IPS DF 6.9 (cell line): ENCODE measurements around the gene METTL4.

Source experiments
- DNase-seq: peaks from one replicate; pipeline ENCODE4 v3.0.0-alpha.2; 2013; ENCODE audit warnings: low read depth, low spot score
- H3K27ac ChIP-seq: one replicate; pipeline ENCODE4 v1.5.1; 2013; ENCODE audit warnings: low read length, control low read depth
- H3K27me3 ChIP-seq: 2 replicates; pipeline ENCODE4 v1.6.1; 2013; ENCODE audit warnings: mild to moderate bottlenecking, low read length; ENCODE audit not compliant: control insufficient read depth, insufficient read depth
- H3K36me3 ChIP-seq: 2 replicates; pipeline ENCODE4 v1.6.1; 2013; ENCODE audit warnings: low read length; ENCODE audit not compliant: control insufficient read depth, insufficient read depth
- H3K4me1 ChIP-seq: 2 replicates; pipeline ENCODE4 v1.6.1; 2013; ENCODE audit warnings: low read length; ENCODE audit not compliant: control insufficient read depth, insufficient read depth
- H3K4me3 ChIP-seq: 2 replicates; pipeline ENCODE4 v1.5.1; 2013; ENCODE audit warnings: mild to moderate bottlenecking, low read length
- H3K9me3 ChIP-seq: 2 replicates; pipeline ENCODE4 v1.6.1; 2013; ENCODE audit warnings: low read length, inconsistent platforms; ENCODE audit not compliant: control insufficient read depth, insufficient read depth
- WGBS: extraction: QIAGEN DNeasy Blood & Tissue Kit; methylation state at CpG from one replicate; pipeline ENCODE4 v1.1.7; 2013; ENCODE audit warnings: mixed read lengths, missing lambda C conversion rate; ENCODE audit not compliant: insufficient read length, insufficient coverage; 5-methylcytosine and 5-hydroxymethylcytosine counted together

METTL4 gene, protein sequence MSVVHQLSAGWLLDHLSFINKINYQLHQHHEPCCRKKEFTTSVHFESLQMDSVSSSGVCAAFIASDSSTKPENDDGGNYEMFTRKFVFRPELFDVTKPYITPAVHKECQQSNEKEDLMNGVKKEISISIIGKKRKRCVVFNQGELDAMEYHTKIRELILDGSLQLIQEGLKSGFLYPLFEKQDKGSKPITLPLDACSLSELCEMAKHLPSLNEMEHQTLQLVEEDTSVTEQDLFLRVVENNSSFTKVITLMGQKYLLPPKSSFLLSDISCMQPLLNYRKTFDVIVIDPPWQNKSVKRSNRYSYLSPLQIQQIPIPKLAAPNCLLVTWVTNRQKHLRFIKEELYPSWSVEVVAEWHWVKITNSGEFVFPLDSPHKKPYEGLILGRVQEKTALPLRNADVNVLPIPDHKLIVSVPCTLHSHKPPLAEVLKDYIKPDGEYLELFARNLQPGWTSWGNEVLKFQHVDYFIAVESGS

GRCh38 chr18:2571200-2572170 lies at the start of gene METTL4, which contains the start of gene NDC80:
Gene METTL4, minus strand, starts transcription at chr18:2571505. Its CDS starts 4,289 bp downstream, at chr18:2567216.
Gene NDC80, plus strand, starts transcription at chr18:2571557. Its CDS starts 1,429 bp downstream, at chr18:2572986.
- WGBS, result no CpG with 5 or more reads among the region's 55 CpGs
- peaks cover 3% of the 10 kb centered on the region; the same call in 1 of the 2 replicates for H3K4me1 ChIP-seq
- DNase-seq, result peak; percentile 73
- H3K36me3 ChIP-seq, result 0 out of 2 replicates have a peak, but pooled peaks cover 5% of the 10 kb centered on the region
- H3K4me3 ChIP-seq, result peak within 1 kb of the TSS; percentile 70
- H3K9me3 ChIP-seq, result no peaks in the 10 kb centered on the region
- no peaks in the 10 kb centered on the region for H3K27me3 ChIP-seq
- no peak within 1 kb of the TSS for H3K27ac ChIP-seq

- Histone ChIP-seq H3K4me1 (no peaks in the 10 kb centered on the region), H3K27ac (no peak overlapping the region), H3K27me3 (no peaks in the 10 kb centered on the region), H3K9me3 (no peaks in the 10 kb centered on the region), H3K4me3 (no peak overlapping the region), H3K36me3 (peaks cover 2% of the 10 kb centered on the region; the same call in 1 of the 2 replicates)
- no CpG with 5 or more reads among the region's 4 CpGs for WGBS
- DNase-seq, result no peak
Observed at GRCh38 chr18:2618009-2618408, 46.7 kb upstream of the METTL4 start.

- Histone ChIP-seq H3K27ac (no peak overlapping the region), H3K27me3 (no peaks in the 10 kb centered on the region), H3K4me3 (no peak overlapping the region), H3K9me3 (no peaks in the 10 kb centered on the region), H3K4me1 (no peaks in the 10 kb centered on the region), H3K36me3 (peaks cover 2% of the 10 kb centered on the region; the same call in 1 of the 2 replicates)
- DNase-seq, result no peak
- WGBS, result no CpG with 5 or more reads among the region's 4 CpGs
Observed at GRCh38 chr18:2617401-2617998, 46.2 kb upstream of the METTL4 start.

GRCh38 chr18:2612996-2613395 lies 41.7 kb upstream of the METTL4 start:
- DNase-seq, result no peak
- no peak overlapping the region for H3K27ac ChIP-seq
- H3K9me3 ChIP-seq, result no peaks in the 10 kb centered on the region; the same call in 1 of the 2 replicates
- no peaks in the 10 kb centered on the region for H3K27me3 ChIP-seq
- no peak overlapping the region for H3K4me3 ChIP-seq
- no CpG with 5 or more reads among the region's 1 CpG for WGBS
- no peaks in the 10 kb centered on the region for H3K4me1 ChIP-seq
- H3K36me3 ChIP-seq, result peaks cover 2% of the 10 kb centered on the region; the same call in 1 of the 2 replicates

GRCh38 chr18:2610549-2610948 lies 39.2 kb upstream of the METTL4 start:
- Histone ChIP-seq H3K36me3 (peaks cover 2% of the 10 kb centered on the region; the same call in 1 of the 2 replicates), H3K4me3 (no peak overlapping the region), H3K4me1 (no peaks in the 10 kb centered on the region), H3K9me3 (no peaks in the 10 kb centered on the region; the same call in 1 of the 2 replicates), H3K27ac (no peak overlapping the region), H3K27me3 (no peaks in the 10 kb centered on the region)
- WGBS, result no CpG with 5 or more reads among the region's 5 CpGs
- no peak for DNase-seq

DNA sequence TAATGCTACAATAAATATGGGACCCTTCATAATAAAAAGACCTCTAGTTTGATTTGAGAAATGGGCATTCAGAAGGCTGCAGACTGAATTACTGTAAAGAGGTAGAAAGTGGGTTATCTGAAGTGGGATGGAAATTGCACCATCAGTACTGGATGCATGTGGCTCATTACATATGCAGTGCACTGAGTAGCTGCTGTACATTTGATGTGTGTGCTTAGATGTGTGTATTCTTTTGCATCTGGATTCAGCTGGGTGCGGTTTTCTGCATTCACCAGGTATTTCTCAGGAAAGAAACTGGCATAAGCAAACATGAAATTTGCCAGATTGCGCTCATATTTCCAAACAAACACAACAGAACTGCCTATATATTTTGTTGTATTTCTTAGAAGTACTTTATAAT lies 38.3 kb upstream of the METTL4 start:
- Histone ChIP-seq H3K27me3 (no peaks in the 10 kb centered on the region), H3K9me3 (no peaks in the 10 kb centered on the region; the same call in 1 of the 2 replicates), H3K27ac (no peak overlapping the region), H3K36me3 (peaks cover under 1% of the 10 kb centered on the region; the same call in 1 of the 2 replicates), H3K4me1 (no peaks in the 10 kb centered on the region), H3K4me3 (no peak overlapping the region)
- no peak for DNase-seq
- WGBS, result no CpG with 5 or more reads among the region's 2 CpGs

DNA sequence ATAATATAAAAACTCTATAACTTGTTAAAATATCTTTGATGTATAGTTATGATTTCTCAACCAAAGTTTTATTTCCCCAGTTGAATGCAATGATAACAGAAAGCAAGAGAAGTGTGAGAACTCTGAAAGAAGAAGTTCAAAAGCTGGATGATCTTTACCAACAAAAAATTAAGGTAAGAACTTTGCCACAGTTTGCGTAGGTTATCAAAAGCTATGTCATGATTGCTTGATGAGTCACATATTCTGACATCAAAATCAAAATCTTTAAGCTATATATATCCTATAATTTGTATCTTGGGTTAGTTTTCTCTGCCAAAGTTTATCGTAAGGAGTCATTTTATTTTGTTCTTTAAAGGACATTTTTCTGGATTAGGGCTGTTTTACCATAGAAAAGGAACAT lies 35.0 kb upstream of the METTL4 start:
- no peaks in the 10 kb centered on the region; the same call in 1 of the 2 replicates for H3K9me3 ChIP-seq
- H3K4me1 ChIP-seq, result no peaks in the 10 kb centered on the region
- no peaks in the 10 kb centered on the region for H3K27me3 ChIP-seq
- no peak overlapping the region for H3K27ac ChIP-seq
- WGBS, result no CpG with 5 or more reads among the region's 2 CpGs
- H3K36me3 ChIP-seq, result peaks cover 2% of the 10 kb centered on the region; the same call in 1 of the 2 replicates
- no peak overlapping the region for H3K4me3 ChIP-seq
- DNase-seq, result no peak

DNA sequence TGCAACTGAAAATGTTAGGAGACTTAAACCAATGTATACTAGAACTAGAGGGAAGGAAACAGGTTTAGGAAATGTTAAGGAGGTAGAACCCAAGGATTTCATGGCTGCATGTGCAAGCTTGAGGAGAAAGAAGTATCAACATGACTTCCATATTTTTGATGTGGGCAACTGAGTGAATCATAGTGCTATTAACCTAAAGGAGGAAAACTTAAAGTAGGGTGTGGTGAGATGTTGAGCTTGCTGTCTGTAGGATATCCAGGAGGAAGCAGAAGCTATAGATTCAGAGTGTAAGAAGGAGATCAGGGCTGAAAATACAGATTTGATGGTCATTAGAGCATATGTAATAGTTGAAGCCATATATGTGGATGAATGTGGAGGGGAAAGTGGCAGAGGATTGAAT lies 31.5 kb upstream of the METTL4 start:
- Histone ChIP-seq H3K4me3 (no peak overlapping the region), H3K27me3 (no peaks in the 10 kb centered on the region), H3K9me3 (no peaks in the 10 kb centered on the region), H3K27ac (no peak overlapping the region), H3K36me3 (peaks cover 2% of the 10 kb centered on the region; the same call in 1 of the 2 replicates), H3K4me1 (no peaks in the 10 kb centered on the region)
- DNase-seq, result no peak

DNA sequence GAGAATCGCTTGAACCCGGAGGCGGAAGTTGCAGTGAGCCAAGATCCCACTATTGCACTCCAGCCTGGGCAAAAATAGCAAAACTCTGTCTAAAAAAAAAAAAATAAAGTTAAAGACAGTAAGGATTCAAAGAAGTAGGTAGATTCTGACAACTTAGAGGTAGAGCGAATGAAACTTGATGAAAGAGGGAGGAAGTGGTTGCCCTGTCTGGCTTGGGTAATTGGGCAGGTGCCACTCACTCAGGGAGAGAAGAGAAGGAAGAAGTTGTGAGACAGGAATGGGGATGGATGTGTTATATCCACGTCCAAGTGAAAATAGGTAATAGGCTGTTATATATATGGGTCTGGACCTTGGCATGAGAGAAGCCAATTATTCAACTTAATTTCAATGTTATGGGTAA lies 26.3 kb upstream of the METTL4 start:
- no peaks in the 10 kb centered on the region for H3K9me3 ChIP-seq
- no peak for DNase-seq
- H3K4me1 ChIP-seq, result no peaks in the 10 kb centered on the region
- no peaks in the 10 kb centered on the region for H3K27me3 ChIP-seq
- H3K4me3 ChIP-seq, result no peak overlapping the region
- no CpG with 5 or more reads among the region's 5 CpGs for WGBS
- no peak overlapping the region for H3K27ac ChIP-seq
- H3K36me3 ChIP-seq, result peaks cover 3% of the 10 kb centered on the region; the same call in 1 of the 2 replicates

DNA sequence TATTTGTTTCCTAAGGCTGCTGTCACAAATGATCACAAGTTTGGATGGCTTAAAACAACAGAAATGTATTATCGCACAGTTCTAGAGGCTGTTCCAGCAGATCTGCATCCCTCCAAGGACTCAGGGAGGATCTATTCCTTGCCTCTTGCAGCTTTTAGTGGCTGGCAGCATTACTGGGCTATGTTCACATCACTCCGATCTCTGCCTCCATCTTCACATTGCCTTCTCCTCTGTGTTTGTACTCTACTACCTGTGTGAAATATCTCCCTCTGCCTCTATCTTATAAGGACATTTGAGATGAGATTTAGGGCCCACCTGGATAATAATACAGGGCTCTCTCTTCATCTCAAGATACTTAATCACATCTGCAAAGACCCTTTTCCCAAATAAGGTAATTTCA lies 19.0 kb upstream of the METTL4 start:
- H3K27ac ChIP-seq, result no peak overlapping the region
- H3K27me3 ChIP-seq, result no peaks in the 10 kb centered on the region
- no peaks in the 10 kb centered on the region for H3K9me3 ChIP-seq
- peaks cover 15% of the 10 kb centered on the region; the same call in 1 of the 2 replicates for H3K36me3 ChIP-seq
- no peaks in the 10 kb centered on the region for H3K4me1 ChIP-seq
- no peak for DNase-seq
- WGBS, result no CpG with 5 or more reads among the region's 2 CpGs
- H3K4me3 ChIP-seq, result no peak overlapping the region
